Osteocyte (in vitro differentiated cells): Measurements from ENCODE around the gene PFAS. TPM values are rescaled to one million over a fixed set of nuclear protein-coding genes. Genes with fewer than 3 reads are reported as not detected.

Source experiments
- DNase-seq: peaks from one replicate; pipeline ENCODE4 v3.0.0; 2021; ENCODE audit warnings: mixed read lengths; ENCODE audit not compliant: unreplicated experiment; ENCODE audit errors: extremely low spot score
- H3K27ac Mint-ChIP-seq: one replicate; pipeline ENCODE4 v1.8.0; 2021; ENCODE audit warnings: mild to moderate bottlenecking, mixed read lengths; ENCODE audit not compliant: unreplicated experiment
- H3K27me3 Mint-ChIP-seq: one replicate; pipeline ENCODE4 v1.8.0; 2021; ENCODE audit warnings: mixed read lengths; ENCODE audit not compliant: unreplicated experiment
- H3K36me3 Mint-ChIP-seq: one replicate; pipeline ENCODE4 v1.8.0; 2021; ENCODE audit warnings: mixed read lengths; ENCODE audit not compliant: unreplicated experiment
- H3K4me1 Mint-ChIP-seq: one replicate; pipeline ENCODE4 v1.8.0; 2021; ENCODE audit warnings: mixed read lengths; ENCODE audit not compliant: unreplicated experiment
- H3K4me3 Mint-ChIP-seq: one replicate; pipeline ENCODE4 v1.8.0; 2021; ENCODE audit warnings: mild to moderate bottlenecking, moderate library complexity, mixed read lengths; ENCODE audit not compliant: unreplicated experiment
- H3K9me3 Mint-ChIP-seq: one replicate; pipeline ENCODE4 v1.8.0; 2021; ENCODE audit warnings: mixed read lengths; ENCODE audit not compliant: unreplicated experiment
- total RNA-seq: library from RNA; stranded (reverse); gene quantifications from 2 replicates; pipeline ENCODE4 v1.2.1, GENCODE V29; 2021
- TF ChIP-seq, protein P1 (sequence below): fragments of 200-600 bp; sonication (generic); IDR thresholded peaks from 2 replicates; pipeline ENCODE4 v1.5.0; 2021; ENCODE audit warnings: antibody characterized with exemption, mild to moderate bottlenecking, moderate library complexity

The PFAS gene
- total RNA-seq, 1 donor from 2014 or later, result 48.9 TPM

DNA sequence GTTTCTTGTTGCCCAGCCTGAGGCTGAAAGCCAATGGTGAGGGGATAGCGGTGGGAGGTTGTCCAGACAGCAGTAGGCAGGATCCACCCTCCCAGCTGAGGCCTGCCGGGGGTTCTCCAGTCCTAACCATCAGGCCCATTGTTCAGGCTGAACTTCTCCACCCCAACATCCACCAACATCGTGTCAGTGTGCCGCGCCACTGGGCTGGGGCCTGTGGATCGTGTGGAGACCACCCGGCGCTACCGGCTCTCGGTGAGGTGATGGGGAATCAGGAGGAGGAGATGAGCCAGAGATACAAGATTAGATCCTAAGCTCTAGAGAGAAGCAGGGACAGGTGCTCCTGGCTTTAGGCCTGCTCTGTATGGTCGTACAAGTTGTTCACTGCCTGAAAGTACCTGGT lies 5.8 kb downstream of the PFAS start:
- Mint-ChIP-seq H3K27ac (no peak overlapping the region), H3K4me1 (peaks cover 7% of the 10 kb centered on the region), H3K27me3 (no peaks in the 10 kb centered on the region), H3K9me3 (no peaks in the 10 kb centered on the region), H3K4me3 (no peak overlapping the region), H3K36me3 (peaks cover 7% of the 10 kb centered on the region)
- TF ChIP-seq, protein P1, sequence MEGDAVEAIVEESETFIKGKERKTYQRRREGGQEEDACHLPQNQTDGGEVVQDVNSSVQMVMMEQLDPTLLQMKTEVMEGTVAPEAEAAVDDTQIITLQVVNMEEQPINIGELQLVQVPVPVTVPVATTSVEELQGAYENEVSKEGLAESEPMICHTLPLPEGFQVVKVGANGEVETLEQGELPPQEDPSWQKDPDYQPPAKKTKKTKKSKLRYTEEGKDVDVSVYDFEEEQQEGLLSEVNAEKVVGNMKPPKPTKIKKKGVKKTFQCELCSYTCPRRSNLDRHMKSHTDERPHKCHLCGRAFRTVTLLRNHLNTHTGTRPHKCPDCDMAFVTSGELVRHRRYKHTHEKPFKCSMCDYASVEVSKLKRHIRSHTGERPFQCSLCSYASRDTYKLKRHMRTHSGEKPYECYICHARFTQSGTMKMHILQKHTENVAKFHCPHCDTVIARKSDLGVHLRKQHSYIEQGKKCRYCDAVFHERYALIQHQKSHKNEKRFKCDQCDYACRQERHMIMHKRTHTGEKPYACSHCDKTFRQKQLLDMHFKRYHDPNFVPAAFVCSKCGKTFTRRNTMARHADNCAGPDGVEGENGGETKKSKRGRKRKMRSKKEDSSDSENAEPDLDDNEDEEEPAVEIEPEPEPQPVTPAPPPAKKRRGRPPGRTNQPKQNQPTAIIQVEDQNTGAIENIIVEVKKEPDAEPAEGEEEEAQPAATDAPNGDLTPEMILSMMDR, result no peak
- no peak for DNase-seq

DNA sequence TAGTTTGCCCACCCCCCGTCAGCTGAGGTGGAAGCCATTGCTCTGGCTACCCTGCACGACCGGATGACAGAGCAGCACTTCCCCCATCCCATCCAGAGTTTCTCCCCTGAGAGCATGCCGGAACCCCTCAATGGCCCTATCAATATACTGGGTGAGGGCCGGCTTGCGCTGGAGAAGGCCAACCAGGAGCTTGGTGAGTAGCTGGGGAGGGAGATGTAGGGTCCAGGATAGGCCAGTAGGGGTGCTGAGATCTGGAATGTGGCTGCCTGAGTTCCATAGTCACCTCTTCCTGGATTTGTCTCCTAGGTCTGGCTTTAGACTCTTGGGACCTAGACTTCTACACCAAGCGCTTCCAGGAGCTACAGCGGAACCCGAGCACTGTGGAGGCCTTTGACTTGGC lies 6.4 kb downstream of the PFAS start:
- Mint-ChIP-seq H3K4me3 (no peak overlapping the region), H3K9me3 (no peaks in the 10 kb centered on the region), H3K27me3 (no peaks in the 10 kb centered on the region), H3K36me3 (peaks cover 7% of the 10 kb centered on the region), H3K4me1 (peaks cover 2% of the 10 kb centered on the region), H3K27ac (no peak overlapping the region)
- TF ChIP-seq, protein P1, result no peak
- DNase-seq, result no peak

- no peak for DNase-seq
- TF ChIP-seq, protein P1, result no peak
- no peaks in the 10 kb centered on the region for H3K9me3 Mint-ChIP-seq
- H3K36me3 Mint-ChIP-seq, result peaks cover 10% of the 10 kb centered on the region
- no peak overlapping the region for H3K27ac Mint-ChIP-seq
- H3K27me3 Mint-ChIP-seq, result no peaks in the 10 kb centered on the region
- H3K4me1 Mint-ChIP-seq, result no peaks in the 10 kb centered on the region
- no peak overlapping the region for H3K4me3 Mint-ChIP-seq
These were observed 7.2 kb downstream of the PFAS start for GRCh38 chr17:8256291-8256690.

GRCh38 chr17:8256691-8257090 lies 7.6 kb downstream of the PFAS start:
- H3K9me3 Mint-ChIP-seq, result no peaks in the 10 kb centered on the region
- no peak for DNase-seq
- no peak overlapping the region for H3K4me3 Mint-ChIP-seq
- TF ChIP-seq, protein P1, result no peak
- peaks cover 10% of the 10 kb centered on the region for H3K36me3 Mint-ChIP-seq
- H3K27me3 Mint-ChIP-seq, result no peaks in the 10 kb centered on the region
- no peak overlapping the region for H3K27ac Mint-ChIP-seq
- no peaks in the 10 kb centered on the region for H3K4me1 Mint-ChIP-seq

GRCh38 chr17:8257801-8258200 lies 8.7 kb downstream of the PFAS start:
- Mint-ChIP-seq H3K9me3 (no peaks in the 10 kb centered on the region), H3K27me3 (no peaks in the 10 kb centered on the region), H3K4me3 (no peak overlapping the region), H3K27ac (no peak overlapping the region), H3K36me3 (peaks cover 12% of the 10 kb centered on the region), H3K4me1 (no peaks in the 10 kb centered on the region)
- no peak for DNase-seq
- TF ChIP-seq, protein P1, result no peak
